Astrocyte (in vitro differentiated cells and primary cell): ENCODE measurements around the gene SLC44A5. TPM values are rescaled to one million over a fixed set of nuclear protein-coding genes. Genes with fewer than 3 reads are reported as not detected.

ENCODE experiments used
- DNase-seq: peaks from one replicate; pipeline ENCODE4 v3.0.0-alpha.2; 2010; ENCODE audit warnings: low read depth
- FAIRE-seq: peaks from 2 replicates; lab custom pipeline; 2011; peaks lifted over from hg19 to GRCh38; lab: Jason Lieb, UNC
- H2AFZ ChIP-seq: 2 replicates; pipeline ENCODE4 v1.6.0; 2012; ENCODE audit warnings: low read depth, low read length, inconsistent platforms
- H3K27ac ChIP-seq: 2 replicates; pipeline ENCODE4 v1.5.1; 2011; ENCODE audit warnings: low read depth, low read length, inconsistent platforms
- H3K27me3 ChIP-seq: 2 replicates; pipeline ENCODE4 v1.6.0; 2011; ENCODE audit warnings: low read length, inconsistent platforms; ENCODE audit not compliant: insufficient read depth
- H3K36me3 ChIP-seq: 2 replicates; pipeline ENCODE4 v1.5.1; 2011; ENCODE audit warnings: low read length, inconsistent platforms; ENCODE audit not compliant: insufficient read depth
- H3K4me1 ChIP-seq: 2 replicates; pipeline ENCODE4 v1.5.1; 2011; ENCODE audit warnings: low read length, inconsistent platforms; ENCODE audit not compliant: insufficient read depth
- H3K4me2 ChIP-seq: 2 replicates; pipeline ENCODE4 v1.6.0; 2012; ENCODE audit warnings: low read length, inconsistent platforms
- H3K4me3 ChIP-seq: 2 replicates; pipeline ENCODE4 v1.5.1; 2011; ENCODE audit warnings: low read depth, mild to moderate bottlenecking, low read length, inconsistent platforms; ENCODE audit not compliant: insufficient read depth
- H3K79me2 ChIP-seq: 2 replicates; pipeline ENCODE4 v1.6.0; 2012; ENCODE audit warnings: mild to moderate bottlenecking, low read length, inconsistent platforms; ENCODE audit not compliant: insufficient read depth
- H3K9ac ChIP-seq: 2 replicates; pipeline ENCODE4 v1.6.0; 2012; ENCODE audit warnings: mild to moderate bottlenecking, low read length, inconsistent platforms
- H3K9me3 ChIP-seq: 2 replicates; pipeline ENCODE4 v1.5.1; 2012; ENCODE audit warnings: low read depth, mild to moderate bottlenecking, low read length, inconsistent platforms; ENCODE audit not compliant: insufficient read depth
- H4K20me1 ChIP-seq: 2 replicates; pipeline ENCODE4 v1.6.0; 2012; ENCODE audit warnings: low read length, inconsistent platforms; ENCODE audit not compliant: insufficient read depth
- H3K27ac Mint-ChIP-seq: one replicate; pipeline ENCODE4 v1.8.0; 2021; ENCODE audit warnings: mild to moderate bottlenecking, mixed read lengths; ENCODE audit not compliant: unreplicated experiment
- H3K27me3 Mint-ChIP-seq: one replicate; pipeline ENCODE4 v1.8.0; 2021; ENCODE audit warnings: low read depth, mixed read lengths; ENCODE audit not compliant: unreplicated experiment
- H3K36me3 Mint-ChIP-seq: one replicate; pipeline ENCODE4 v1.8.0; 2021; ENCODE audit warnings: low read depth, mixed read lengths; ENCODE audit not compliant: unreplicated experiment
- H3K4me1 Mint-ChIP-seq: one replicate; pipeline ENCODE4 v1.8.0; 2021; ENCODE audit warnings: low read depth, mixed read lengths; ENCODE audit not compliant: unreplicated experiment
- H3K4me3 Mint-ChIP-seq: one replicate; pipeline ENCODE4 v1.8.0; 2021; ENCODE audit warnings: mild to moderate bottlenecking, moderate library complexity, mixed read lengths; ENCODE audit not compliant: unreplicated experiment
- H3K9me3 Mint-ChIP-seq: one replicate; pipeline ENCODE4 v1.8.0; 2021; ENCODE audit warnings: mild to moderate bottlenecking, mixed read lengths; ENCODE audit not compliant: unreplicated experiment
- EZH2 ChIP-seq: IDR thresholded peaks from 2 replicates; pipeline ENCODE4 v1.6.1; 2012; ENCODE audit warnings: mild to moderate bottlenecking, low read length, inconsistent platforms; ENCODE audit not compliant: insufficient read depth
- total RNA-seq: library from RNA; stranded (reverse); gene quantifications from 2 replicates; pipeline ENCODE4 v1.2.1, GENCODE V29; 2021
- TF ChIP-seq, protein P1 (sequence below): IDR thresholded peaks from 2 replicates; pipeline ENCODE4 v1.5.1; 2011; ENCODE audit warnings: low read depth, mild to moderate bottlenecking, inconsistent platforms, low read length, moderate library complexity; ENCODE audit not compliant: insufficient read depth

The SLC44A5 gene
- total RNA-seq, 1 donor from 2014 or later, result 2.2 TPM

DNA sequence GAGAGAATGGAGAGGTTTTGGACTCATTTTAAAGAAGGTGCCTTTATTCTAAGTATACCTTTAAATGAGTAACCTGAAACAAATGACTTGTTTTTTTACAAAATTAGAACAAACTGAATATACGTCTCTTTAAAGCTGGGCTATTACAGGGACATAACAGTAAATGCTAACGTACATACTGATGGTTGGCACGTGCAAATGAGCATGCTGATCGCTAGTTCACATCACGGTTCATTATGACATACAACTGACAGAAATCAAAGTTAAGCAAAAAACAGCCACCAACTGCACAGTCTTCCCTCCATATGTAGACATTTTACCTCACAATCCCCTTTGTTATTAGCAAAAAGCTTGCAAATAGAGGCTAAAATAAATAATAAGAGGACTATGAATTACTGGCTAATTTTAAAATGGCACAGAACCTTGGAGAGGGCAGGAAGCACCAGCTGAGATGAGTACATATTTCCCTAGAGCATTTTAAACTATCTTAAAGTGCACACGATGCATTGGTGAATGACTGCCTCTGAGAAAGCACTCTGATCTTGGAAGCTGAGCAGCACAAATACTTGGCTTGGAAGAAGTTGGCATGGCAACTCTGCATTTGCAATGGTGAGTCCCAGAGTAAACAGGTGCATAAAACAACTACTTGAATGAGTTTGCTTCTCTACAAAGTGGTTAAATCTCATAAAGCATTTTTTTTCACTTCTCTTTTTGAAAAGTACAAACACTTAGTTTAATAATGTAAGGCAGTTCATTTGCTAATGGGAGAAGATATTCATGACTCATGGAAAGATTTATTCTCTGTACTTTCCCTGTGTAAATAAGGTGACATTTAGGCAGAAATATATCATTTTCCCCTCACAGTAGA, 272.1 kb downstream of the SLC44A5 start:
- Histone ChIP-seq H4K20me1 (no peaks in the 10 kb centered on the region), H3K79me2 (no peaks in the 10 kb centered on the region), H3K27ac (no peak overlapping the region), H3K4me1 (no peaks in the 10 kb centered on the region), H3K36me3 (no peaks in the 10 kb centered on the region), H3K9me3 (no peaks in the 10 kb centered on the region), H3K9ac (no peak overlapping the region), H3K4me3 (no peak overlapping the region), H3K4me2 (no peak overlapping the region), H3K27me3 (no peaks in the 10 kb centered on the region), H2AFZ (no peak overlapping the region)
- Mint-ChIP-seq H3K27ac (no peak overlapping the region), H3K9me3 (no peaks in the 10 kb centered on the region), H3K4me3 (no peak overlapping the region), H3K36me3 (peaks cover 2% of the 10 kb centered on the region), H3K27me3 (no peaks in the 10 kb centered on the region), H3K4me1 (peaks cover 6% of the 10 kb centered on the region)
- DNase-seq (peak; percentile 22), FAIRE-seq (no peak)
- TF ChIP-seq EZH2, result no peak
- TF ChIP-seq, protein P1, sequence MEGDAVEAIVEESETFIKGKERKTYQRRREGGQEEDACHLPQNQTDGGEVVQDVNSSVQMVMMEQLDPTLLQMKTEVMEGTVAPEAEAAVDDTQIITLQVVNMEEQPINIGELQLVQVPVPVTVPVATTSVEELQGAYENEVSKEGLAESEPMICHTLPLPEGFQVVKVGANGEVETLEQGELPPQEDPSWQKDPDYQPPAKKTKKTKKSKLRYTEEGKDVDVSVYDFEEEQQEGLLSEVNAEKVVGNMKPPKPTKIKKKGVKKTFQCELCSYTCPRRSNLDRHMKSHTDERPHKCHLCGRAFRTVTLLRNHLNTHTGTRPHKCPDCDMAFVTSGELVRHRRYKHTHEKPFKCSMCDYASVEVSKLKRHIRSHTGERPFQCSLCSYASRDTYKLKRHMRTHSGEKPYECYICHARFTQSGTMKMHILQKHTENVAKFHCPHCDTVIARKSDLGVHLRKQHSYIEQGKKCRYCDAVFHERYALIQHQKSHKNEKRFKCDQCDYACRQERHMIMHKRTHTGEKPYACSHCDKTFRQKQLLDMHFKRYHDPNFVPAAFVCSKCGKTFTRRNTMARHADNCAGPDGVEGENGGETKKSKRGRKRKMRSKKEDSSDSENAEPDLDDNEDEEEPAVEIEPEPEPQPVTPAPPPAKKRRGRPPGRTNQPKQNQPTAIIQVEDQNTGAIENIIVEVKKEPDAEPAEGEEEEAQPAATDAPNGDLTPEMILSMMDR, result no peak

DNA sequence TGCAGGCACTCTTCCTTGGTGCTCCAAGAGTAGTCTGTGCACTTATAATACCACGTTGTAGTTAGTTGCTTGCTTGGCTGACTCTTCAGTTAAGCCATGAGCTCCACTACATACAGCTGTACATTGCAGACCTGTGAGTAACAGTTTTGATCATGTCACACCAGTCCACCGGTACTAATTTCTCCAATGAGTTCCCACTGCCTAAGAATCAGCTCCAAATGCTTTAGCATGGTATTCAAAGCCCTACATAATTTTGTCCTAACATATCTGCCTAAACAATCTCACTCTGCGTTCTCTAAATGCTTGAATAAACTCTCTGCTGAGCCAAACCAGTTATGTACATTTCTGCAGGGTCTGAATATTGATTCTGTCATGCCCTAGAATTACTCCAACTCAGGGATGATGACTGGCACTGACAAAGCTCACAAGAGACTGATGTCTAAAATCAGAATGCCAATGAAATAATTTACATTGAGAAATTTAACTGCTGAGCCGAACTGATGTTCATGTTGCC, 276.0 kb downstream of the SLC44A5 start:
- no peaks in the 10 kb centered on the region for H3K9me3 Mint-ChIP-seq
- H4K20me1 ChIP-seq, result no peaks in the 10 kb centered on the region
- H3K9ac ChIP-seq, result no peak overlapping the region
- H3K27me3 Mint-ChIP-seq, result no peaks in the 10 kb centered on the region
- H3K79me2 ChIP-seq, result no peaks in the 10 kb centered on the region
- DNase-seq (peak; percentile 31), FAIRE-seq (no peak)
- TF ChIP-seq, protein P1, result no peak
- TF ChIP-seq EZH2, result no peak
- H3K4me1 Mint-ChIP-seq, result peaks cover 8% of the 10 kb centered on the region
- no peak overlapping the region for H3K4me3 Mint-ChIP-seq
- H3K36me3 Mint-ChIP-seq, result no peaks in the 10 kb centered on the region
- H2AFZ ChIP-seq, result no peak overlapping the region
- no peak overlapping the region for H3K4me3 ChIP-seq
- no peaks in the 10 kb centered on the region for H3K4me1 ChIP-seq
- no peaks in the 10 kb centered on the region for H3K36me3 ChIP-seq
- no peaks in the 10 kb centered on the region for H3K27me3 ChIP-seq
- H3K9me3 ChIP-seq, result no peaks in the 10 kb centered on the region
- no peak overlapping the region for H3K27ac ChIP-seq
- H3K4me2 ChIP-seq, result no peak overlapping the region
- H3K27ac Mint-ChIP-seq, result no peak overlapping the region

DNA sequence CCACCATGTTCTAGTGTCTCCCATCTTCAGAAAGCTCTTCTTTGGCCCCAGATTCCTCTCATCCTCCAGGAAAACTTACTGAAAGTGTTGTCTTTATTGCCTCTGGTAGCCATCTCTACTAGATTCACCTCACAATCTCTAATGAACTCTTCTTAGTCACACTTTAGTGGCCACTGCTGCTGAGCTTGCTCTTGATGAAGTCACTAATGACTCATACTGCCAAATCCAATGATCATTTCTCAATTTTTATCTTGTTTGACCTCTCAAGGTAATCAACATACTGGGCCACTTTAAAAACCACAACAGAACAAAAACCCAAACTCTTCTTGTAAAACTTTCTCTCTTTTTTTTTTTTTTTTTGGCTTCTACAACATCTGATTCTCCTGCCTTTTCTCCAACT, 280.3 kb downstream of the SLC44A5 start:
- Histone ChIP-seq H3K27ac (no peak overlapping the region), H3K9ac (no peak overlapping the region), H3K4me1 (no peaks in the 10 kb centered on the region), H3K36me3 (no peaks in the 10 kb centered on the region), H3K4me2 (no peak overlapping the region), H3K9me3 (no peaks in the 10 kb centered on the region), H4K20me1 (no peaks in the 10 kb centered on the region), H3K4me3 (no peak overlapping the region), H3K79me2 (no peaks in the 10 kb centered on the region), H3K27me3 (no peaks in the 10 kb centered on the region), H2AFZ (no peak overlapping the region)
- no peak for TF ChIP-seq EZH2
- TF ChIP-seq, protein P1, result no peak
- DNase-seq, result peak; percentile 72
- Mint-ChIP-seq H3K9me3 (no peaks in the 10 kb centered on the region), H3K27me3 (no peaks in the 10 kb centered on the region), H3K36me3 (no peaks in the 10 kb centered on the region), H3K4me1 (peaks cover 8% of the 10 kb centered on the region), H3K4me3 (no peak overlapping the region), H3K27ac (no peak overlapping the region)
- FAIRE-seq, result no peak
